Erythroblast (primary cell): ENCODE measurements around the gene ZNF319.

ENCODE experiments used
- GATA1 ChIP-seq: IDR thresholded peaks from 2 replicates; pipeline ENCODE4 v1.6.1; 2011; ENCODE audit warnings: low read depth, mild to moderate bottlenecking, control low read depth, low read length, moderate library complexity
- POLR2A ChIP-seq: IDR thresholded peaks from 2 replicates; pipeline ENCODE4 v1.6.1; 2011; ENCODE audit warnings: mild to moderate bottlenecking, low read length

DNA sequence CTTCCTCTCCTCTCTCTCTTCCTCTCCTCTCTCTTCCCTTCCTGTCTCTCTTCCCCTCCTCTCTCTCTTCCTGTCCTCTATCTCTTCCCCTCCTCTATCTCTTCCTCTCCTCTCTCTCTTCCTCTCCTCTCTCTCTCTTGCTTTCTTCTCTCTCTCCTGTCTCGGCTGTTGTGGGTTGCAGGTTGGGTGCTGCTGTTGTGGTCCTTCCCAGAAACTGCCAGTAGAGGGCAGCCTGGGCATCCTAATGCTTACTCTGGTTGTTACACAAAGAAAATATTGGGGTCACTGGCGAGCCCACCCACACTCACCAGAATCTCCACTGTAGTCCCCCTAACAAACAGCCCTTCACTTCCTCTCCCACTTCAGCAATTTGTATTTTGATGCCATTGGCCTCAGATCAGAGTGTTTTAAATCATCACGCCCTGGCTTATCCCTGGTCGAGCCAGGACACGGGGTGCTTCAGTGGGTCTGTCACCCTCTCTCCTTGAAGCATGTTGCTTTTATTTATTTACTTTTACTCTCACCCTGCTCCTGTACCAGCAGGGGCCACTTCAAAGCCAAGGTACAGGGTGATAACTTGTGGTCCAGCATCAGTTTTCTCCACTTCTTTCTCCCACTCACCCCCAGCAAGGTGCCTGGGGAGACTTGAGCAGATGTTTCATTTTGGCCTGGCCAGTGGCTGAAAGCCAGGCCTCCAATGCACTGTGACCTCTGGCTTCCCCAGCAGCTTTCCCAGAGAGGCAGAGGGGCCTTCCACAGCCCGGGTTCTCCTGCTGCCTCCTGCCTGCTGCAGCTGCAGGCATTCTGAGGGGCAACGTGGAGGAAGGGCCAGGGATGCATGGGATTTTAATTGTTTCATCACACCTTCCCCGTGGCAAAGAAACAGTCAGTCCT, 20.4 kb upstream of the ZNF319 start:
- TF ChIP-seq POLR2A (no peak), GATA1 (no peak)
